HepG2 (cell line): ENCODE measurements around the gene C1S. TPM values are rescaled to one million over a fixed set of nuclear protein-coding genes. Genes with fewer than 3 reads are reported as not detected.

Experiments used
- ATAC-seq: fragments of 200-7000 bp; cut with Tn5 transposase; 3 replicates; pipeline ENCODE4 v1.9.1; 2020; ENCODE audit warnings: mild to moderate bottlenecking, moderate library complexity
- BruUV-seq: library from RNA; stranded (reverse); fragments of 400-500 nt; replicated peaks from 2 replicates; lab custom pipeline; 2021; lab: Mats Ljungman, UMichigan
- CTCF ChIA-PET: fragments of 300-600 bp; formaldehyde crosslinking; extraction: SDS; loops from one replicate; lab custom pipeline; 2021; ENCODE audit warnings: low total read pairs, inconsistent platforms, low intra/inter-chr PET ratio; lab: Yijun Ruan, JAX
- POLR2A ChIA-PET: fragments of 350-600 bp; sonication (Branson Sonifier 250); formaldehyde crosslinking; loops from one replicate; lab custom pipeline; 2020; ENCODE audit warnings: antibody characterized with exemption, inconsistent platforms; lab: Yijun Ruan, JAX
- DNase-seq: peaks from one replicate; pipeline ENCODE4 v3.0.0-alpha.2; 2015; ENCODE audit warnings: low spot score
- FAIRE-seq: peaks from 3 replicates; lab custom pipeline; 2011; peaks lifted over from hg19 to GRCh38; lab: Jason Lieb, UNC
- H2AFZ ChIP-seq: one replicate; pipeline ENCODE4 v1.6.1; 2011; ENCODE audit warnings: low read length, inconsistent platforms
- H3K27ac ChIP-seq: fragments of 300-600 bp; 3 replicates; pipeline ENCODE4 v1.8.0; 2011; ENCODE audit warnings: mixed run types, mild to moderate bottlenecking, mixed read lengths, low read length, inconsistent platforms; ENCODE audit not compliant: insufficient read depth; ENCODE audit errors: extremely low read length
- H3K27me3 ChIP-seq, 2 experiments: fragments of 200-600 bp in 1 of 2; 2 replicates in 1 of 2; 3 replicates in 1 of 2; pipeline versions ENCODE4 v1.6.0 to v1.8.0; 2011; ENCODE audit warnings: low read length in 2 of 2, mild to moderate bottlenecking in 2 of 2, moderate library complexity in 2 of 2, inconsistent platforms in 1 of 2; ENCODE audit not compliant: insufficient read depth in 2 of 2, control insufficient read depth in 1 of 2
- H3K36me3 ChIP-seq, 2 experiments: fragments of 200-600 bp in 1 of 2; replicated peaks in 1 of 2; 2 replicates in 1 of 2; 3 replicates in 1 of 2; pipeline versions ENCODE4 v1.5.1 to v1.8.0; 2011; ENCODE audit warnings: low read length in 2 of 2, inconsistent platforms in 1 of 2; ENCODE audit not compliant: insufficient read depth in 2 of 2, control insufficient read depth in 1 of 2
- H3K4me1 ChIP-seq: 2 replicates; pipeline ENCODE4 v1.5.1; 2012; ENCODE audit warnings: low read length, inconsistent platforms; ENCODE audit not compliant: insufficient read depth
- H3K4me2 ChIP-seq: 2 replicates; pipeline ENCODE4 v1.6.0; 2011; ENCODE audit warnings: low read depth, low read length, inconsistent platforms
- H3K4me3 ChIP-seq, 3 experiments: fragments of 200-600 bp in 1 of 3; sonication (generic), shearing (Covaris generic) in 1 of 3; replicated peaks in 1 of 3; 2 replicates each; pipeline ENCODE4 v1.5.1; 2011 to 2016; ENCODE audit warnings: low read length in 3 of 3, inconsistent platforms in 2 of 3, low read depth in 2 of 3, mild to moderate bottlenecking in 2 of 3, control low read depth in 1 of 3, mixed read lengths in 1 of 3; ENCODE audit not compliant: insufficient read depth in 1 of 3
- H3K79me2 ChIP-seq: one replicate; pipeline ENCODE4 v1.6.1; 2011; ENCODE audit warnings: low read length, inconsistent platforms; ENCODE audit not compliant: insufficient read depth
- H3K9ac ChIP-seq: 2 replicates; pipeline ENCODE4 v1.6.0; 2011; ENCODE audit warnings: mild to moderate bottlenecking, low read depth, low read length, inconsistent platforms; ENCODE audit not compliant: insufficient read depth
- H3K9me3 ChIP-seq: 2 replicates; pipeline ENCODE4 v1.5.1; 2012; ENCODE audit warnings: mild to moderate bottlenecking, low read length
- H4K20me1 ChIP-seq: 2 replicates; pipeline ENCODE4 v1.6.0; 2011; ENCODE audit warnings: inconsistent platforms, mild to moderate bottlenecking, low read length, moderate library complexity; ENCODE audit not compliant: insufficient read depth
- CBFB ChIP-seq: sonication (generic); formaldehyde crosslinking; IDR thresholded peaks from 2 replicates; pipeline ENCODE4 v1.4.0; 2020; ENCODE audit warnings: missing genetic modification reagents
- ELF3 ChIP-seq: IDR thresholded peaks from 2 replicates; pipeline ENCODE4 v1.6.1; 2016; ENCODE audit warnings: missing genetic modification reagents, missing compliant biosample characterization
- ETV6 ChIP-seq: sonication (generic); formaldehyde crosslinking; conservative IDR thresholded peaks from 2 replicates; pipeline ENCODE4 v1.4.0; 2020; ENCODE audit warnings: missing genetic modification reagents
- JUND ChIP-seq: sonication (generic); formaldehyde crosslinking; IDR thresholded peaks from 2 replicates; pipeline ENCODE4 v1.8.0; 2022; ENCODE audit warnings: mild to moderate bottlenecking, missing genetic modification reagents
- PCBP1 ChIP-seq: fragments of 200-400 bp; formaldehyde crosslinking; IDR thresholded peaks from 2 replicates; pipeline ENCODE4 v1.6.1; 2017; ENCODE audit warnings: mild to moderate bottlenecking, low read depth, low read length, borderline replicate concordance
- RORA ChIP-seq: sonication (generic); formaldehyde crosslinking; IDR thresholded peaks from 2 replicates; pipeline ENCODE4 v1.5.0; 2020; ENCODE audit warnings: mild to moderate bottlenecking, missing genetic modification reagents, moderate library complexity
- SMARCE1 ChIP-seq: fragments of 450-650 bp; IDR thresholded peaks from 2 replicates; pipeline ENCODE4 v1.6.1; 2017; ENCODE audit warnings: borderline replicate concordance
- SOX5 ChIP-seq: IDR thresholded peaks from 2 replicates; pipeline ENCODE4 v1.6.1; 2016; ENCODE audit warnings: borderline replicate concordance
- TRIM24 ChIP-seq: sonication (generic); formaldehyde crosslinking; IDR thresholded peaks from 2 replicates; pipeline ENCODE4 v1.8.0; 2022; ENCODE audit warnings: mild to moderate bottlenecking, missing genetic modification reagents
- ZNF20 ChIP-seq: sonication (generic); formaldehyde crosslinking; IDR thresholded peaks from 2 replicates; pipeline ENCODE4 v1.4.0; 2020; ENCODE audit warnings: mild to moderate bottlenecking, moderate library complexity, missing genetic modification reagents
- ZNF317 ChIP-seq: sonication (generic); formaldehyde crosslinking; IDR thresholded peaks from 2 replicates; pipeline ENCODE4 v1.5.0; 2020; ENCODE audit warnings: mild to moderate bottlenecking, missing genetic modification reagents
- ZNF484 ChIP-seq: sonication (generic); formaldehyde crosslinking; IDR thresholded peaks from 2 replicates; pipeline ENCODE4 v1.5.1; 2020; ENCODE audit warnings: mild to moderate bottlenecking, low read depth, missing genetic modification reagents, borderline replicate concordance
- ZNF567 ChIP-seq: sonication (generic); formaldehyde crosslinking; IDR thresholded peaks from 2 replicates; pipeline ENCODE4 v1.8.1; 2023; ENCODE audit warnings: mild to moderate bottlenecking, missing genetic modification reagents, borderline replicate concordance
- ZNF598 ChIP-seq: sonication (generic); formaldehyde crosslinking; IDR thresholded peaks from 2 replicates; pipeline ENCODE4 v1.5.1; 2020; ENCODE audit warnings: mild to moderate bottlenecking, missing genetic modification reagents, borderline replicate concordance
- ZNF841 ChIP-seq: sonication (generic); formaldehyde crosslinking; IDR thresholded peaks from 2 replicates; pipeline ENCODE4 v1.8.1; 2023; ENCODE audit warnings: missing genetic modification reagents, borderline replicate concordance
- WGBS: methylation state at CpG from one replicate; pipeline ENCODE4 v1.1.6; 2017; ENCODE audit warnings: low lambda C conversion rate; 5-methylcytosine and 5-hydroxymethylcytosine counted together
- in situ Hi-C: cut with HindIII; loops from 2 replicates; pipeline ENCODE4 v1.10.0; 2017; ENCODE audit warnings: low pct_unique_long_range_greater_than_20kb; ENCODE audit not compliant: extremely low pct_ligation_motif_present
- intact Hi-C: fragments of 100-400 bp; cut with micrococcal nuclease; formaldehyde crosslinking; loops from one replicate; pipeline ENCODE4 v1.10.0; 2022; ENCODE audit not compliant: unreplicated experiment
- polyA plus RNA-seq, 8 experiments: library from polyadenylated mRNA; depleted of rRNA in 3 of 8; stranded (reverse) in 7 of 8; unstranded in 1 of 8; fragments of >200 nt; fragmentation: Illumina TruSeq in 4 of 8; extraction: Trizol in 4 of 8; gene quantifications; 2 replicates each; pipeline versions ENCODE4 v1.2.1 to v1.2.3, GENCODE V29; 2011 to 2016; ENCODE audit warnings: low read depth in 4 of 8, missing spikeins in 1 of 8, mixed read lengths in 1 of 8; ENCODE audit not compliant: insufficient read depth in 1 of 8
- total RNA-seq, 5 experiments: library from RNA; depleted of rRNA; stranded (reverse); fragments of >200 nt; fragmentation: Illumina TruSeq; extraction: Trizol; gene quantifications; 2 replicates each; pipeline ENCODE4 v1.2.3, GENCODE V29; 2016; ENCODE audit warnings: low read depth in 1 of 5
- TF ChIP-seq, protein P1 (sequence below): sonication (generic); formaldehyde crosslinking; IDR thresholded peaks from 2 replicates; pipeline ENCODE4 v1.8.0; 2023; ENCODE audit warnings: mild to moderate bottlenecking, missing genetic modification reagents
- TF ChIP-seq, protein P2 (sequence below): sonication (generic); formaldehyde crosslinking; IDR thresholded peaks from 2 replicates; pipeline ENCODE4 v1.4.0; 2020; ENCODE audit warnings: missing genetic modification reagents, borderline replicate concordance
- TF ChIP-seq, protein P3 (sequence below): sonication (generic); formaldehyde crosslinking; IDR thresholded peaks from 2 replicates; pipeline ENCODE4 v1.4.0; 2020; ENCODE audit warnings: low read depth, mild to moderate bottlenecking, missing genetic modification reagents
- TF ChIP-seq, protein P4 (sequence below): sonication (generic); formaldehyde crosslinking; IDR thresholded peaks from 2 replicates; pipeline ENCODE4 v1.5.0; 2020; ENCODE audit warnings: mild to moderate bottlenecking, missing genetic modification reagents

C1S gene
- total and polyA plus RNA-seq, 2 of the 13 experiments (the other 11 are each of a cell fraction or from before 2014, with no cell fraction given): 14.5 to 18.2 TPM

DNA sequence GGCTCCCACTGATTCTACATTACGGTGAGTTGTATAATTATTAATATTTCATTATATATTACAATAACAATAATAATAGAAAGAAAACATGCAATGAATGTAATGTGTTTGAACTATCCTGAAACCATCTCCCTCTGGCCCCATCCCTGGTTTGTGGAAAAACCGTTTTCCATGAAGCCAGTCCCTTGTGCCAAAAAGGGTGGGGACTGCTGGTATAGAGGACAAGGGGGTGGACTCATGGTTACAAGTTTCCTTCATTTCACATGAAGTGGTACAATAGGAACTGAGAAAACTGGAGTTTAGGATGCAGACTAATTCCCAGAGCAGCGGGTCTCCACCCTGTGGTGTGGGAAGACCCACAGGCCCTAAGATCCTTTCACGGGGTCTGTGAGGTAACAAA, 51.5 kb downstream of the C1S start:
- no peak overlapping the region for H3K4me3 ChIP-seq
- no peak overlapping the region for H3K27ac ChIP-seq
- WGBS: 99% methylated on average over 4 of the region's 4 CpGs
- no peaks in the 10 kb centered on the region for H4K20me1 ChIP-seq
- no peak overlapping the region for H3K4me2 ChIP-seq
- H3K79me2 ChIP-seq: peaks cover 11% of the 10 kb centered on the region
- no peaks in the 10 kb centered on the region; a peak in 1 of 5 replicates for H3K27me3 ChIP-seq
- no peak for DNase-seq
- ChIA-PET CTCF (interaction anchor here (1.9 kb wide), 1 partner anchor 51 kb away, joined by 12 read pairs; the partner anchor contains the start of gene C1S), POLR2A (interaction anchor here (1.4 to 2.4 kb wide), 4 partner anchors 11 to 168 kb away, joined by 4 to 12 read pairs (median 8); partner anchors contain the start of genes C12orf57, C1S and RNU7-1)
- no peak overlapping the region for H3K9ac ChIP-seq
- no peak overlapping the region for H2AFZ ChIP-seq
- H3K4me1 ChIP-seq: peaks cover 24% of the 10 kb centered on the region
- intact Hi-C loops: loop anchor here (5.0 kb wide), 1 partner anchor 185 kb away; the partner anchor contains the start of gene ATN1
- no peak for FAIRE-seq
- ATAC-seq: no peak
- BruUV-seq: no TSS peak
- in situ Hi-C loops: loop anchor here (10.0 kb wide), 2 partner anchors 47 to 167 kb away; partner anchors contain the start of genes C12orf57, C1S and RNU7-1
- peaks cover 3 to 5% of the 10 kb centered on the region in 2 experiments; a peak in 4 of 5 replicates for H3K36me3 ChIP-seq
- no peaks in the 10 kb centered on the region for H3K9me3 ChIP-seq
- TF ChIP-seq ZNF484 (CRISPR knock-in tag) (no peak), TRIM24 (CRISPR knock-in tag) (no peak), RORA (CRISPR knock-in tag) (no peak), SOX5 (CRISPR knock-in tag) (no peak), ELF3 (CRISPR knock-in tag) (no peak), CBFB (CRISPR knock-in tag) (no peak), ZNF567 (no peak), ZNF598 (CRISPR knock-in tag) (no peak), ETV6 (no peak), ZNF841 (no peak), JUND (CRISPR knock-in tag) (no peak), PCBP1 (no peak), ZNF317 (CRISPR knock-in tag) (no peak), SMARCE1 (no peak), ZNF20 (no peak)
- TF ChIP-seq, protein P1, sequence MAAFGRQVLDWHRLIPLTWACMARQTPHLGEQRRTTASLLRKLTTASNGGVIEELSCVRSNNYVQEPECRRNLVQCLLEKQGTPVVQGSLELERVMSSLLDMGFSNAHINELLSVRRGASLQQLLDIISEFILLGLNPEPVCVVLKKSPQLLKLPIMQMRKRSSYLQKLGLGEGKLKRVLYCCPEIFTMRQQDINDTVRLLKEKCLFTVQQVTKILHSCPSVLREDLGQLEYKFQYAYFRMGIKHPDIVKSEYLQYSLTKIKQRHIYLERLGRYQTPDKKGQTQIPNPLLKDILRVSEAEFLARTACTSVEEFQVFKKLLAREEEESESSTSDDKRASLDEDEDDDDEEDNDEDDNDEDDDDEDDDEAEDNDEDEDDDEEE (CRISPR knock-in tag): no peak
- TF ChIP-seq, protein P2, sequence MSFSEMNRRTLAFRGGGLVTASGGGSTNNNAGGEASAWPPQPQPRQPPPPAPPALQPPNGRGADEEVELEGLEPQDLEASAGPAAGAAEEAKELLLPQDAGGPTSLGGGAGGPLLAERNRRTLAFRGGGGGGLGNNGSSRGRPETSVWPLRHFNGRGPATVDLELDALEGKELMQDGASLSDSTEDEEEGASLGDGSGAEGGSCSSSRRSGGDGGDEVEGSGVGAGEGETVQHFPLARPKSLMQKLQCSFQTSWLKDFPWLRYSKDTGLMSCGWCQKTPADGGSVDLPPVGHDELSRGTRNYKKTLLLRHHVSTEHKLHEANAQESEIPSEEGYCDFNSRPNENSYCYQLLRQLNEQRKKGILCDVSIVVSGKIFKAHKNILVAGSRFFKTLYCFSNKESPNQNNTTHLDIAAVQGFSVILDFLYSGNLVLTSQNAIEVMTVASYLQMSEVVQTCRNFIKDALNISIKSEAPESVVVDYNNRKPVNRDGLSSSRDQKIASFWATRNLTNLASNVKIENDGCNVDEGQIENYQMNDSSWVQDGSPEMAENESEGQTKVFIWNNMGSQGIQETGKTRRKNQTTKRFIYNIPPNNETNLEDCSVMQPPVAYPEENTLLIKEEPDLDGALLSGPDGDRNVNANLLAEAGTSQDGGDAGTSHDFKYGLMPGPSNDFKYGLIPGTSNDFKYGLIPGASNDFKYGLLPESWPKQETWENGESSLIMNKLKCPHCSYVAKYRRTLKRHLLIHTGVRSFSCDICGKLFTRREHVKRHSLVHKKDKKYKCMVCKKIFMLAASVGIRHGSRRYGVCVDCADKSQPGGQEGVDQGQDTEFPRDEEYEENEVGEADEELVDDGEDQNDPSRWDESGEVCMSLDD (CRISPR knock-in tag): no peak
- TF ChIP-seq, protein P3, sequence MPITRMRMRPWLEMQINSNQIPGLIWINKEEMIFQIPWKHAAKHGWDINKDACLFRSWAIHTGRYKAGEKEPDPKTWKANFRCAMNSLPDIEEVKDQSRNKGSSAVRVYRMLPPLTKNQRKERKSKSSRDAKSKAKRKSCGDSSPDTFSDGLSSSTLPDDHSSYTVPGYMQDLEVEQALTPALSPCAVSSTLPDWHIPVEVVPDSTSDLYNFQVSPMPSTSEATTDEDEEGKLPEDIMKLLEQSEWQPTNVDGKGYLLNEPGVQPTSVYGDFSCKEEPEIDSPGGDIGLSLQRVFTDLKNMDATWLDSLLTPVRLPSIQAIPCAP (CRISPR knock-in tag): no peak
- TF ChIP-seq, protein P4, sequence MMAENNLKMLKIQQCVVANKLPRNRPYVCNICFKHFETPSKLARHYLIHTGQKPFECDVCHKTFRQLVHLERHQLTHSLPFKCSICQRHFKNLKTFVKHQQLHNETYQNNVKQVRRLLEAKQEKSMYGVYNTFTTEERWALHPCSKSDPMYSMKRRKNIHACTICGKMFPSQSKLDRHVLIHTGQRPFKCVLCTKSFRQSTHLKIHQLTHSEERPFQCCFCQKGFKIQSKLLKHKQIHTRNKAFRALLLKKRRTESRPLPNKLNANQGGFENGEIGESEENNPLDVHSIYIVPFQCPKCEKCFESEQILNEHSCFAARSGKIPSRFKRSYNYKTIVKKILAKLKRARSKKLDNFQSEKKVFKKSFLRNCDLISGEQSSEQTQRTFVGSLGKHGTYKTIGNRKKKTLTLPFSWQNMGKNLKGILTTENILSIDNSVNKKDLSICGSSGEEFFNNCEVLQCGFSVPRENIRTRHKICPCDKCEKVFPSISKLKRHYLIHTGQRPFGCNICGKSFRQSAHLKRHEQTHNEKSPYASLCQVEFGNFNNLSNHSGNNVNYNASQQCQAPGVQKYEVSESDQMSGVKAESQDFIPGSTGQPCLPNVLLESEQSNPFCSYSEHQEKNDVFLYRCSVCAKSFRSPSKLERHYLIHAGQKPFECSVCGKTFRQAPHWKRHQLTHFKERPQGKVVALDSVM (CRISPR knock-in tag): no peak
